ENCODE results near the gene LRRC72. TPM values are rescaled to one million over a fixed set of nuclear protein-coding genes. Genes with fewer than 3 reads are reported as not detected.

The LRRC72 gene
- total and polyA plus RNA-seq, 10 of the 15 experiments (the other 5 are each of a cell fraction or from before 2014, with no cell fraction given) = not detected

DNA sequence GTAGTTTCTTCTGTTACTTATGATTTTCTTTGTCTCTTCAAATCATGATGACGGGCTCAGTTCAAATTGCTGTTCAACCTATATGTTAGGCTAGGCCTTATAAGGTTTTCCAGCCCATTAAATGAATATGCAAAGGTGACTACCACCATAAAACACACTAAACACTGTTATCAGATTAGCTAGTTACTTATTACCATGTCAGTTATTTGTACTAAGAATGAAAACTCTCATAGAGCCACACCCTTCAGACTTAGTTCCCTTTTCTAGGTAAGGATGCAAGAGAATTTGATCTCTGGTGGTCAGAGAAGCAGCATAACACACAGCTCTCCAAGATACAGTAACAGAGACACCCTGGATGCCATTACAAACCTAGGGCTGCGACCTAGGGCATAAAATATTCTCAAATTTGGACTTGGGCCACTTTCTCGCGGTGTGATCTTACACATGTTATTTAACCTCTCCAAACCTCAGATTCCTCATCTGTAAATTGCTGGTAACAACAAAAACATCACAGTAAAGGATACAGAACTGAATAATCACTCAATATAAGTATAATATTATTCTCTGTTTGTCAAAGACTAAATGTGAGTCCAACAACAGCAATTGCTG is 83.3 kb downstream of the LRRC72 start:
- no peak overlapping the region for H3K27ac ChIP-seq (ENCODE audit: control insufficient read depth, insufficient read depth)
- no TSS peak for BruUV-seq (replicated peaks)
- intact Hi-C loops (cut with micrococcal nuclease; ENCODE audit: unreplicated experiment) (no loop called here), in situ Hi-C loops (cut with MboI) (no loop called here)
- H3K4me3 ChIP-seq = no peak overlapping the region
- no peaks in the 10 kb centered on the region for H3K27me3 ChIP-seq (replicated peaks in 1 of 2; ENCODE audit: control insufficient read depth in 2 of 2, insufficient read depth in 2 of 2, low read length in 1 of 2)
- H4K20me1 ChIP-seq (ENCODE audit: control insufficient read depth, insufficient read depth) = 0 out of 2 replicates have a peak, but pooled peaks cover 2% of the 10 kb centered on the region
- RAD21 ChIA-PET (ENCODE audit: unreplicated experiment) = no interaction called here
- H3K9ac ChIP-seq (ENCODE audit: control insufficient read depth, insufficient read depth, low read length) = no peak overlapping the region
- no peak for FAIRE-seq
- CTCF ChIA-PET = interaction anchor here (0.8 kb wide), 1 partner anchor 11 kb away, joined by 3 read pairs; no protein-coding TSS in a partner anchor
- SMC1A ChIA-PET (ENCODE audit: uncharacterized antibody, unreplicated experiment) = interaction anchor here (1.0 kb wide), 1 partner anchor 35 kb away, joined by 3 read pairs; the partner anchor contains the start of gene ANKMY2
- no peaks in the 10 kb centered on the region for H3K4me1 ChIP-seq (ENCODE audit: control insufficient read depth, insufficient read depth, low read length)
- POLR2A ChIA-PET = no interaction called here
- H3K4me2 ChIP-seq (ENCODE audit: control insufficient read depth, insufficient read depth) = no peak overlapping the region
- no peaks in the 10 kb centered on the region for H3K36me3 ChIP-seq (ENCODE audit: control insufficient read depth in 2 of 2, insufficient read depth in 2 of 2, low read length in 1 of 2)
- H2AFZ ChIP-seq (ENCODE audit: control insufficient read depth, low read depth, low read length) = no peak overlapping the region
- WGBS (ENCODE audit: insufficient coverage, insufficient replicate concordance, low lambda C conversion rate, missing lambda C conversion rate) = 33% methylated on average over 4 of the region's 4 CpGs
- H3K79me2 ChIP-seq (ENCODE audit: control insufficient read depth, insufficient read depth, low read length) = no peaks in the 10 kb centered on the region
- H3K9me3 ChIP-seq (replicated peaks; ENCODE audit: control insufficient read depth, insufficient read depth, low read length) = no peaks in the 10 kb centered on the region
- peak; percentile 78 for ATAC-seq
- DNase-seq (ENCODE audit: low read depth, low spot score) = no peak
- TF ChIP-seq, protein P1, sequence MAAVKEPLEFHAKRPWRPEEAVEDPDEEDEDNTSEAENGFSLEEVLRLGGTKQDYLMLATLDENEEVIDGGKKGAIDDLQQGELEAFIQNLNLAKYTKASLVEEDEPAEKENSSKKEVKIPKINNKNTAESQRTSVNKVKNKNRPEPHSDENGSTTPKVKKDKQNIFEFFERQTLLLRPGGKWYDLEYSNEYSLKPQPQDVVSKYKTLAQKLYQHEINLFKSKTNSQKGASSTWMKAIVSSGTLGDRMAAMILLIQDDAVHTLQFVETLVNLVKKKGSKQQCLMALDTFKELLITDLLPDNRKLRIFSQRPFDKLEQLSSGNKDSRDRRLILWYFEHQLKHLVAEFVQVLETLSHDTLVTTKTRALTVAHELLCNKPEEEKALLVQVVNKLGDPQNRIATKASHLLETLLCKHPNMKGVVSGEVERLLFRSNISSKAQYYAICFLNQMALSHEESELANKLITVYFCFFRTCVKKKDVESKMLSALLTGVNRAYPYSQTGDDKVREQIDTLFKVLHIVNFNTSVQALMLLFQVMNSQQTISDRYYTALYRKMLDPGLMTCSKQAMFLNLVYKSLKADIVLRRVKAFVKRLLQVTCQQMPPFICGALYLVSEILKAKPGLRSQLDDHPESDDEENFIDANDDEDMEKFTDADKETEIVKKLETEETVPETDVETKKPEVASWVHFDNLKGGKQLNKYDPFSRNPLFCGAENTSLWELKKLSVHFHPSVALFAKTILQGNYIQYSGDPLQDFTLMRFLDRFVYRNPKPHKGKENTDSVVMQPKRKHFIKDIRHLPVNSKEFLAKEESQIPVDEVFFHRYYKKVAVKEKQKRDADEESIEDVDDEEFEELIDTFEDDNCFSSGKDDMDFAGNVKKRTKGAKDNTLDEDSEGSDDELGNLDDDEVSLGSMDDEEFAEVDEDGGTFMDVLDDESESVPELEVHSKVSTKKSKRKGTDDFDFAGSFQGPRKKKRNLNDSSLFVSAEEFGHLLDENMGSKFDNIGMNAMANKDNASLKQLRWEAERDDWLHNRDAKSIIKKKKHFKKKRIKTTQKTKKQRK (IDR thresholded peaks at IDR 0.05; ENCODE audit: low read depth, low read length) = no peak
- TF ChIP-seq, protein P2, sequence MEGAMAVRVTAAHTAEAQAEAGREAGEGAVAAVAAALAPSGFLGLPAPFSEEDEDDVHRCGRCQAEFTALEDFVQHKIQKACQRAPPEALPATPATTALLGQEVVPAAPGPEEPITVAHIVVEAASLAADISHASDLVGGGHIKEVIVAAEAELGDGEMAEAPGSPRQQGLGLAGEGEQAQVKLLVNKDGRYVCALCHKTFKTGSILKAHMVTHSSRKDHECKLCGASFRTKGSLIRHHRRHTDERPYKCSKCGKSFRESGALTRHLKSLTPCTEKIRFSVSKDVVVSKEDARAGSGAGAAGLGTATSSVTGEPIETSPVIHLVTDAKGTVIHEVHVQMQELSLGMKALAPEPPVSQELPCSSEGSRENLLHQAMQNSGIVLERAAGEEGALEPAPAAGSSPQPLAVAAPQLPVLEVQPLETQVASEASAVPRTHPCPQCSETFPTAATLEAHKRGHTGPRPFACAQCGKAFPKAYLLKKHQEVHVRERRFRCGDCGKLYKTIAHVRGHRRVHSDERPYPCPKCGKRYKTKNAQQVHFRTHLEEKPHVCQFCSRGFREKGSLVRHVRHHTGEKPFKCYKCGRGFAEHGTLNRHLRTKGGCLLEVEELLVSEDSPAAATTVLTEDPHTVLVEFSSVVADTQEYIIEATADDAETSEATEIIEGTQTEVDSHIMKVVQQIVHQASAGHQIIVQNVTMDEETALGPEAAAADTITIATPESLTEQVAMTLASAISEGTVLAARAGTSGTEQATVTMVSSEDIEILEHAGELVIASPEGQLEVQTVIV (IDR thresholded peaks at IDR 0.05; ENCODE audit: borderline replicate concordance, partially characterized antibody) = no peak
- TF ChIP-seq, protein P3, sequence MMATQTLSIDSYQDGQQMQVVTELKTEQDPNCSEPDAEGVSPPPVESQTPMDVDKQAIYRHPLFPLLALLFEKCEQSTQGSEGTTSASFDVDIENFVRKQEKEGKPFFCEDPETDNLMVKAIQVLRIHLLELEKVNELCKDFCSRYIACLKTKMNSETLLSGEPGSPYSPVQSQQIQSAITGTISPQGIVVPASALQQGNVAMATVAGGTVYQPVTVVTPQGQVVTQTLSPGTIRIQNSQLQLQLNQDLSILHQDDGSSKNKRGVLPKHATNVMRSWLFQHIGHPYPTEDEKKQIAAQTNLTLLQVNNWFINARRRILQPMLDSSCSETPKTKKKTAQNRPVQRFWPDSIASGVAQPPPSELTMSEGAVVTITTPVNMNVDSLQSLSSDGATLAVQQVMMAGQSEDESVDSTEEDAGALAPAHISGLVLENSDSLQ (IDR thresholded peaks at IDR 0.05) = no peak
- TF ChIP-seq, protein P4, sequence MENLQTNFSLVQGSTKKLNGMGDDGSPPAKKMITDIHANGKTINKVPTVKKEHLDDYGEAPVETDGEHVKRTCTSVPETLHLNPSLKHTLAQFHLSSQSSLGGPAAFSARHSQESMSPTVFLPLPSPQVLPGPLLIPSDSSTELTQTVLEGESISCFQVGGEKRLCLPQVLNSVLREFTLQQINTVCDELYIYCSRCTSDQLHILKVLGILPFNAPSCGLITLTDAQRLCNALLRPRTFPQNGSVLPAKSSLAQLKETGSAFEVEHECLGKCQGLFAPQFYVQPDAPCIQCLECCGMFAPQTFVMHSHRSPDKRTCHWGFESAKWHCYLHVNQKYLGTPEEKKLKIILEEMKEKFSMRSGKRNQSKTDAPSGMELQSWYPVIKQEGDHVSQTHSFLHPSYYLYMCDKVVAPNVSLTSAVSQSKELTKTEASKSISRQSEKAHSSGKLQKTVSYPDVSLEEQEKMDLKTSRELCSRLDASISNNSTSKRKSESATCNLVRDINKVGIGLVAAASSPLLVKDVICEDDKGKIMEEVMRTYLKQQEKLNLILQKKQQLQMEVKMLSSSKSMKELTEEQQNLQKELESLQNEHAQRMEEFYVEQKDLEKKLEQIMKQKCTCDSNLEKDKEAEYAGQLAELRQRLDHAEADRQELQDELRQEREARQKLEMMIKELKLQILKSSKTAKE (IDR thresholded peaks at IDR 0.05; ENCODE audit: low read depth, poor library complexity, severe bottlenecking) = no peak
- TF ChIP-seq ZNF274 (IDR thresholded peaks at IDR 0.05; ENCODE audit: insufficient read depth, insufficient read length) (no peak), JUND (IDR thresholded peaks at IDR 0.05; ENCODE audit: low read depth, low read length) (no peak), NFYA (IDR thresholded peaks at IDR 0.05; ENCODE audit: borderline replicate concordance, low read depth, low read length) (no peak), ZNF384 (IDR thresholded peaks at IDR 0.05; ENCODE audit: borderline replicate concordance, low read depth, low read length) (no peak), SIX5 (IDR thresholded peaks at IDR 0.05; ENCODE audit: low read depth, low read length, severe bottlenecking) (no peak)
- TF ChIP-seq, protein P5, sequence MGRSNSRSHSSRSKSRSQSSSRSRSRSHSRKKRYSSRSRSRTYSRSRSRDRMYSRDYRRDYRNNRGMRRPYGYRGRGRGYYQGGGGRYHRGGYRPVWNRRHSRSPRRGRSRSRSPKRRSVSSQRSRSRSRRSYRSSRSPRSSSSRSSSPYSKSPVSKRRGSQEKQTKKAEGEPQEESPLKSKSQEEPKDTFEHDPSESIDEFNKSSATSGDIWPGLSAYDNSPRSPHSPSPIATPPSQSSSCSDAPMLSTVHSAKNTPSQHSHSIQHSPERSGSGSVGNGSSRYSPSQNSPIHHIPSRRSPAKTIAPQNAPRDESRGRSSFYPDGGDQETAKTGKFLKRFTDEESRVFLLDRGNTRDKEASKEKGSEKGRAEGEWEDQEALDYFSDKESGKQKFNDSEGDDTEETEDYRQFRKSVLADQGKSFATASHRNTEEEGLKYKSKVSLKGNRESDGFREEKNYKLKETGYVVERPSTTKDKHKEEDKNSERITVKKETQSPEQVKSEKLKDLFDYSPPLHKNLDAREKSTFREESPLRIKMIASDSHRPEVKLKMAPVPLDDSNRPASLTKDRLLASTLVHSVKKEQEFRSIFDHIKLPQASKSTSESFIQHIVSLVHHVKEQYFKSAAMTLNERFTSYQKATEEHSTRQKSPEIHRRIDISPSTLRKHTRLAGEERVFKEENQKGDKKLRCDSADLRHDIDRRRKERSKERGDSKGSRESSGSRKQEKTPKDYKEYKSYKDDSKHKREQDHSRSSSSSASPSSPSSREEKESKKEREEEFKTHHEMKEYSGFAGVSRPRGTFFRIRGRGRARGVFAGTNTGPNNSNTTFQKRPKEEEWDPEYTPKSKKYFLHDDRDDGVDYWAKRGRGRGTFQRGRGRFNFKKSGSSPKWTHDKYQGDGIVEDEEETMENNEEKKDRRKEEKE (IDR thresholded peaks at IDR 0.05) = no peak
